GM20000 (cell line): ENCODE measurements around the gene HSD11B1L.
"Not testable (repeated sequence)": the region's sequence is repeated elsewhere in the genome, so short reads cannot be mapped to it uniquely, and the experiment has no call there.

Experiments used
- DNase-seq: peaks from one replicate; pipeline ENCODE4 v3.0.0; 2012; ENCODE audit warnings: low spot score
- CTCF ChIP-seq: IDR thresholded peaks from 2 replicates; pipeline ENCODE4 v1.5.1; 2012; ENCODE audit warnings: mild to moderate bottlenecking, control low read depth; ENCODE audit errors: extremely low read depth, missing control alignments

The HSD11B1L gene

GRCh38 chr19:5687360-5688198 lies 6.8 kb downstream of the HSD11B1L start:
- DNase-seq: no peak
- no peak for TF ChIP-seq CTCF

GRCh38 chr19:5688262-5688881 lies 7.5 kb downstream of the HSD11B1L start:
- DNase-seq: not testable (repeated sequence)

GRCh38 chr19:5690125-5690954 lies 9.5 kb downstream of the HSD11B1L start, which contains the start of gene RPL36:
RPL36 (plus strand) TSS chr19:5690295; CDS start chr19:5690508, 213 bp downstream.
- peak; percentile 98 for TF ChIP-seq CTCF

GRCh38 chr19:5690955-5691821 lies 10.4 kb downstream of the HSD11B1L start:
- DNase-seq: no peak
- TF ChIP-seq CTCF: no peak

More at GRCh38 chr19:5690125-5690954, 9.5 kb downstream of the HSD11B1L start, which contains the start of gene RPL36:
- peak; percentile 97 for DNase-seq

GRCh38 chr19:5691822-5692722 lies 11.2 kb downstream of the HSD11B1L start:
- TF ChIP-seq CTCF: no peak
- no peak for DNase-seq

GRCh38 chr19:5692723-5693194 lies 11.9 kb downstream of the HSD11B1L start:
- DNase-seq: no peak
- TF ChIP-seq CTCF: no peak
